Middle frontal gyrus (tissue), 1 donor: ENCODE data around the gene RALGPS2.
A peak's percentile ranks its signal among the peaks of the same experiment; 100 is the strongest.
"Not testable (repeated sequence)": the region's sequence is repeated elsewhere in the genome, so short reads cannot be mapped to it uniquely, and the experiment has no call there.

Experiments
- DNase-seq: peaks from one replicate; pipeline ENCODE4 v3.0.0-alpha.2; 2015; ENCODE audit warnings: low spot score; ENCODE audit errors: extremely low spot score

RALGPS2 gene

GRCh38 chr1:178941849-178942248 lies 216.8 kb downstream of the RALGPS2 start:
- DNase-seq: no peak

GRCh38 chr1:178942285-178943198 lies 217.5 kb downstream of the RALGPS2 start:
- no peak for DNase-seq

GRCh38 chr1:178944729-178945128 lies 219.7 kb downstream of the RALGPS2 start:
- no peak for DNase-seq

- no peak for DNase-seq
Measured at GRCh38 chr1:178945763-178946266, 220.8 kb downstream of the RALGPS2 start.

- DNase-seq: no peak
Measured at GRCh38 chr1:178946416-178946815, 221.4 kb downstream of the RALGPS2 start.

GRCh38 chr1:178946855-178947676 lies 222.0 kb downstream of the RALGPS2 start:
- DNase-seq: no peak

GRCh38 chr1:178947677-178947981 lies 222.6 kb downstream of the RALGPS2 start:
- no peak for DNase-seq

GRCh38 chr1:178948676-178949075 lies 223.6 kb downstream of the RALGPS2 start:
- no peak for DNase-seq

GRCh38 chr1:178949866-178950265 lies 224.8 kb downstream of the RALGPS2 start:
- DNase-seq: not testable (repeated sequence)

- no peak for DNase-seq
Measured at GRCh38 chr1:178951600-178951999, 226.6 kb downstream of the RALGPS2 start.

- DNase-seq: no peak
Measured at GRCh38 chr1:178953034-178953433, 228.0 kb downstream of the RALGPS2 start.

- DNase-seq: no peak
Measured at GRCh38 chr1:178953538-178954324, 228.7 kb downstream of the RALGPS2 start.

GRCh38 chr1:178954325-178954690 lies 229.3 kb downstream of the RALGPS2 start:
- peak; percentile 28 for DNase-seq

GRCh38 chr1:178954937-178955336 lies 229.9 kb downstream of the RALGPS2 start:
- no peak for DNase-seq

- no peak for DNase-seq
Measured at GRCh38 chr1:178955391-178955954, 230.4 kb downstream of the RALGPS2 start.

GRCh38 chr1:178958491-178958890 lies 233.4 kb downstream of the RALGPS2 start:
- DNase-seq: no peak

- no peak for DNase-seq
Measured at GRCh38 chr1:178959543-178960460, 234.8 kb downstream of the RALGPS2 start.

GRCh38 chr1:178960482-178961240 lies 235.6 kb downstream of the RALGPS2 start:
- DNase-seq: no peak

GRCh38 chr1:178961331-178961730 lies 236.3 kb downstream of the RALGPS2 start:
- DNase-seq: no peak
